GM23338 (cell line): ENCODE results near the gene PARP14. TPM values are rescaled to one million over a fixed set of nuclear protein-coding genes. Genes with fewer than 3 reads are reported as not detected.

Experiments
- ATAC-seq: fragments of 200-7000 bp; cut with Tn5 transposase; 3 replicates; pipeline ENCODE4 v1.9.1; 2020
- DNase-seq: peaks from one replicate; pipeline ENCODE4 v3.0.0-alpha.2; 2015; ENCODE audit warnings: low spot score
- H2AFZ ChIP-seq: fragments of 200-600 bp; sonication (generic); 2 replicates; pipeline ENCODE4 v1.8.0; 2016; ENCODE audit warnings: antibody characterized with exemption, mild to moderate bottlenecking, moderate library complexity
- H3F3A ChIP-seq: fragments of 200-600 bp; sonication (generic); replicated peaks from 2 replicates; pipeline ENCODE4 v1.8.0; 2017; ENCODE audit warnings: antibody characterized with exemption, mixed run types, low read depth
- H3K27ac ChIP-seq: fragments of 200-600 bp; sonication (generic); 2 replicates; pipeline ENCODE4 v1.6.1; 2016; ENCODE audit warnings: low read depth
- H3K27me3 ChIP-seq: fragments of 200-600 bp; sonication (generic); 2 replicates; pipeline ENCODE4 v1.8.0; 2016; ENCODE audit warnings: mild to moderate bottlenecking, mixed run types, moderate library complexity; ENCODE audit not compliant: insufficient read depth
- H3K36me3 ChIP-seq: fragments of 200-600 bp; sonication (generic); 2 replicates; pipeline ENCODE4 v1.8.0; 2016; ENCODE audit warnings: mild to moderate bottlenecking; ENCODE audit not compliant: insufficient read depth
- H3K4me1 ChIP-seq: fragments of 200-600 bp; sonication (generic); 2 replicates; pipeline ENCODE4 v1.8.0; 2016; ENCODE audit warnings: mild to moderate bottlenecking, moderate library complexity; ENCODE audit not compliant: insufficient read depth
- H3K4me2 ChIP-seq: fragments of 200-600 bp; sonication (generic); 2 replicates; pipeline ENCODE4 v1.7.1; 2017; ENCODE audit warnings: mixed run types
- H3K4me3 ChIP-seq: fragments of 200-600 bp; sonication (generic); 2 replicates; pipeline ENCODE4 v1.6.1; 2016; ENCODE audit warnings: mixed run types
- H3K79me2 ChIP-seq: fragments of 200-600 bp; sonication (generic); replicated peaks from 2 replicates; pipeline ENCODE4 v1.8.0; 2017; ENCODE audit warnings: mild to moderate bottlenecking; ENCODE audit not compliant: insufficient read depth
- H3K9me2 ChIP-seq: fragments of 200-600 bp; sonication (generic); 2 replicates; pipeline ENCODE4 v1.8.0; 2017; ENCODE audit not compliant: insufficient read depth
- H4K20me1 ChIP-seq: fragments of 200-600 bp; sonication (generic); replicated peaks from 2 replicates; pipeline ENCODE4 v1.8.0; 2017; ENCODE audit warnings: mild to moderate bottlenecking; ENCODE audit not compliant: insufficient read depth
- H3K27ac Mint-ChIP-seq: 2 replicates; pipeline ENCODE4 v1.8.0; 2020; ENCODE audit warnings: inconsistent platforms, mild to moderate bottlenecking, moderate library complexity, mixed read lengths
- H3K27me3 Mint-ChIP-seq: 3 replicates; pipeline ENCODE4 v1.8.0; 2022; ENCODE audit warnings: low read depth, mild to moderate bottlenecking, moderate library complexity, mixed read lengths, inconsistent platforms; ENCODE audit not compliant: insufficient read depth, poor library complexity
- H3K36me3 Mint-ChIP-seq: 3 replicates; pipeline ENCODE4 v1.8.0; 2021; ENCODE audit warnings: low read depth, mild to moderate bottlenecking, inconsistent platforms, moderate library complexity, mixed read lengths
- H3K4me1 Mint-ChIP-seq: 3 replicates; pipeline ENCODE4 v1.8.0; 2020; ENCODE audit warnings: mild to moderate bottlenecking, inconsistent platforms, mixed read lengths
- H3K4me3 Mint-ChIP-seq: 3 replicates; pipeline ENCODE4 v1.8.0; 2021; ENCODE audit warnings: moderate library complexity, mild to moderate bottlenecking, inconsistent platforms, mixed read lengths
- H3K9me3 Mint-ChIP-seq: 3 replicates; pipeline ENCODE4 v1.8.0; 2020; ENCODE audit warnings: moderate library complexity, mild to moderate bottlenecking, inconsistent platforms, mixed read lengths
- ETS1 ChIP-seq: IDR thresholded peaks from 2 replicates; pipeline ENCODE4 v1.6.1; 2016; ENCODE audit warnings: antibody characterized with exemption
- NANOG ChIP-seq: IDR thresholded peaks from 2 replicates; pipeline ENCODE4 v1.6.1; 2016; ENCODE audit warnings: antibody characterized with exemption, borderline replicate concordance
- ZNF462 ChIP-seq: fragments of 250-450 bp; sonication (Bioruptor Pico); IDR thresholded peaks from 2 replicates; pipeline ENCODE4 v1.5.0; 2020; ENCODE audit warnings: mild to moderate bottlenecking, moderate library complexity
- polyA plus RNA-seq: library from polyadenylated mRNA; unstranded; fragments of >200 nt; fragmentation: Nextera tagmentation; extraction: Ambion mirVana; gene quantifications from 2 replicates; pipeline ENCODE4 v1.2.1, GENCODE V29; 2016
- total RNA-seq: library from RNA; depleted of rRNA; stranded (reverse); fragments of >200 nt; shearing (Covaris generic); gene quantifications from 2 replicates; pipeline ENCODE4 v1.2.3, GENCODE V29; 2014

The PARP14 gene
- total and polyA plus RNA-seq, 2 experiments from 2014 or later: 7.8 to 26.0 TPM

GRCh38 chr3:122727294-122727693 is 46.7 kb downstream of the PARP14 start (continued):
- TF ChIP-seq ZNF462 (CRISPR knock-in tag): no peak

- no peak overlapping the region for H3K4me2 ChIP-seq
- no peaks in the 10 kb centered on the region for H3K9me2 ChIP-seq
- H3K27ac ChIP-seq: no peak overlapping the region
- no peak overlapping the region for H2AFZ ChIP-seq
- no peaks in the 10 kb centered on the region for H4K20me1 ChIP-seq
- no peaks in the 10 kb centered on the region for H3K79me2 ChIP-seq
- DNase-seq (no peak), ATAC-seq (no peak)
- Mint-ChIP-seq H3K4me3 (no peak overlapping the region), H3K36me3 (peaks cover 44% of the 10 kb centered on the region), H3K9me3 (peaks cover 40% of the 10 kb centered on the region), H3K27ac (no peak overlapping the region), H3K4me1 (peaks cover 6% of the 10 kb centered on the region; the same call in 2 of the 3 replicates), H3K27me3 (peaks cover 12% of the 10 kb centered on the region)
- H3K4me1 ChIP-seq: no peaks in the 10 kb centered on the region
- no peak for TF ChIP-seq ZNF462 (CRISPR knock-in tag)
- no peak for TF ChIP-seq NANOG
- no peak for TF ChIP-seq ETS1
- H3K36me3 ChIP-seq: peaks cover 4% of the 10 kb centered on the region; the same call in 1 of the 2 replicates
- H3K4me3 ChIP-seq: no peak overlapping the region
- H3K27me3 ChIP-seq: no peaks in the 10 kb centered on the region
- H3F3A ChIP-seq: no peaks in the 10 kb centered on the region
Measured at GRCh38 chr3:122727766-122728165, 47.1 kb downstream of the PARP14 start.
